IMR-90 (cell line): Measurements from ENCODE around the gene ARHGAP15. TPM values are rescaled to one million over a fixed set of nuclear protein-coding genes. Genes with fewer than 3 reads are reported as not detected.

Experiments used
- ATAC-seq: fragments of 200-7000 bp; cut with Tn5 transposase; 2 replicates; pipeline ENCODE4 v1.9.1; 2020; ENCODE audit warnings: low read depth, mild to moderate bottlenecking, moderate library complexity
- BruUV-seq: library from RNA; stranded (reverse); fragments of 400-500 nt; replicated peaks from 2 replicates; lab custom pipeline; 2021; lab: Mats Ljungman, UMichigan
- CTCF ChIA-PET: fragments of 300-600 bp; formaldehyde crosslinking; extraction: SDS; loops from one replicate; lab custom pipeline; 2021; ENCODE audit warnings: antibody characterized with exemption; lab: Yijun Ruan, JAX
- POLR2A ChIA-PET: fragments of 300-600 bp; sonication (Branson Sonifier 250); formaldehyde crosslinking; loops from one replicate; lab custom pipeline; 2022; ENCODE audit warnings: antibody characterized with exemption; ENCODE audit not compliant: unreplicated experiment; lab: Charles Lee
- DNase-seq: peaks from one replicate; pipeline ENCODE4 v3.0.0; 2013
- H2AFZ ChIP-seq: replicated peaks from 2 replicates; pipeline ENCODE3; 2013; ENCODE audit warnings: low read length, mild to moderate bottlenecking; ENCODE audit not compliant: poor library complexity
- H2AK5ac ChIP-seq: 2 replicates; pipeline ENCODE4 v1.6.1; 2013; ENCODE audit warnings: low read depth, low read length, inconsistent platforms
- H2AK9ac ChIP-seq: replicated peaks from 2 replicates; pipeline ENCODE3; 2013; ENCODE audit warnings: mild to moderate bottlenecking, low read depth, low read length, moderate library complexity; ENCODE audit not compliant: poor library complexity
- H2BK120ac ChIP-seq: 2 replicates; pipeline ENCODE4 v1.6.1; 2013; ENCODE audit warnings: low read depth, low read length, inconsistent platforms
- H2BK15ac ChIP-seq: 3 replicates; pipeline ENCODE4 v1.6.1; 2013; ENCODE audit warnings: low read depth, low read length, inconsistent platforms
- H2BK20ac ChIP-seq: 2 replicates; pipeline ENCODE4 v1.6.1; 2013; ENCODE audit warnings: low read depth, mild to moderate bottlenecking, inconsistent platforms, low read length, moderate library complexity
- H2BK5ac ChIP-seq: 2 replicates; pipeline ENCODE4 v1.6.1; 2013; ENCODE audit warnings: mild to moderate bottlenecking, low read depth, low read length, inconsistent platforms; ENCODE audit not compliant: poor library complexity, severe bottlenecking
- H3K14ac ChIP-seq: replicated peaks from 2 replicates; pipeline ENCODE4 v1.6.1; 2013; ENCODE audit warnings: low read depth, low read length, inconsistent platforms
- H3K18ac ChIP-seq: 2 replicates; pipeline ENCODE4 v1.6.1; 2013; ENCODE audit warnings: low read depth, low read length, control low read depth
- H3K23ac ChIP-seq: 2 replicates; pipeline ENCODE4 v1.6.1; 2013; ENCODE audit warnings: low read depth, low read length, inconsistent platforms
- H3K27ac ChIP-seq: 2 replicates; pipeline ENCODE4 v1.5.1; 2013; ENCODE audit warnings: mild to moderate bottlenecking, control low read depth, low read length; ENCODE audit not compliant: insufficient read depth
- H3K27me3 ChIP-seq: 2 replicates; pipeline ENCODE4 v1.6.1; 2013; ENCODE audit warnings: low read length; ENCODE audit not compliant: control insufficient read depth, insufficient read depth
- H3K36me3 ChIP-seq: 2 replicates; pipeline ENCODE4 v1.6.1; 2013; ENCODE audit warnings: low read length, mixed read lengths; ENCODE audit not compliant: control insufficient read depth, insufficient read depth
- H3K4ac ChIP-seq: 2 replicates; pipeline ENCODE4 v1.6.1; 2013; ENCODE audit warnings: low read depth, low read length, inconsistent platforms
- H3K4me1 ChIP-seq: 2 replicates; pipeline ENCODE4 v1.6.1; 2013; ENCODE audit warnings: low read length, mixed read lengths; ENCODE audit not compliant: control insufficient read depth, insufficient read depth
- H3K4me2 ChIP-seq: 2 replicates; pipeline ENCODE4 v1.6.1; 2013; ENCODE audit warnings: low read depth, mild to moderate bottlenecking, control low read depth, low read length, moderate library complexity
- H3K4me3 ChIP-seq: 2 replicates; pipeline ENCODE4 v1.5.1; 2013; ENCODE audit warnings: low read depth, mild to moderate bottlenecking, control low read depth, low read length, moderate library complexity; ENCODE audit not compliant: insufficient read depth
- H3K56ac ChIP-seq: 2 replicates; pipeline ENCODE4 v1.6.1; 2013; ENCODE audit warnings: low read length, inconsistent platforms; ENCODE audit not compliant: insufficient read depth; ENCODE audit errors: extremely low read depth
- H3K79me1 ChIP-seq, 2 experiments: 2 replicates each; pipeline ENCODE4 v1.6.1; 2013; ENCODE audit warnings: low read length in 2 of 2, inconsistent platforms in 1 of 2, low read depth in 1 of 2
- H3K9ac ChIP-seq: 2 replicates; pipeline ENCODE4 v1.6.1; 2013; ENCODE audit warnings: low read depth, low read length, control low read depth
- H3K9me1 ChIP-seq: 2 replicates; pipeline ENCODE4 v1.6.1; 2013; ENCODE audit warnings: low read length, inconsistent platforms; ENCODE audit not compliant: insufficient read depth
- H3K9me3 ChIP-seq: 2 replicates; pipeline ENCODE4 v1.6.1; 2013; ENCODE audit warnings: low read length; ENCODE audit not compliant: control insufficient read depth, insufficient read depth
- H4K20me1 ChIP-seq: 2 replicates; pipeline ENCODE4 v1.6.1; 2013; ENCODE audit warnings: low read length, inconsistent platforms; ENCODE audit not compliant: insufficient read depth
- H4K5ac ChIP-seq: 2 replicates; pipeline ENCODE4 v1.6.1; 2013; ENCODE audit warnings: mild to moderate bottlenecking, low read depth, low read length, control low read depth
- H4K8ac ChIP-seq, 2 experiments: 2 replicates each; pipeline ENCODE4 v1.6.1; 2013; ENCODE audit warnings: low read depth in 2 of 2, low read length in 2 of 2, control low read depth in 1 of 2, inconsistent platforms in 1 of 2
- H4K91ac ChIP-seq: 2 replicates; pipeline ENCODE4 v1.6.1; 2013; ENCODE audit warnings: low read depth, low read length, inconsistent platforms; ENCODE audit not compliant: insufficient read depth
- BHLHE40 ChIP-seq: fragments of 150-350 bp; IDR thresholded peaks from 2 replicates; pipeline ENCODE4 v1.6.1; 2016; ENCODE audit warnings: mild to moderate bottlenecking, low read depth, low read length
- MAFK ChIP-seq: IDR thresholded peaks from 2 replicates; pipeline ENCODE4 v1.6.1; 2012; ENCODE audit warnings: low read depth, low read length, improper control_type of control experiment
- NFE2L2 ChIP-seq: fragments of 150-350 bp; IDR thresholded peaks from 2 replicates; pipeline ENCODE4 v1.6.1; 2016; ENCODE audit warnings: low read depth, mild to moderate bottlenecking, low read length
- POLR2A ChIP-seq: IDR thresholded peaks from 2 replicates; pipeline ENCODE4 v1.6.1; 2012; ENCODE audit warnings: mild to moderate bottlenecking, low read depth, low read length
- RAD21 ChIP-seq: IDR thresholded peaks from 2 replicates; pipeline ENCODE4 v1.6.1; 2012; ENCODE audit warnings: low read length, improper control_type of control experiment
- SMC3 ChIP-seq: fragments of 150-350 bp; IDR thresholded peaks from 2 replicates; pipeline ENCODE4 v1.6.1; 2016; ENCODE audit warnings: low read depth, mild to moderate bottlenecking, antibody characterized with exemption, low read length, moderate library complexity
- USF2 ChIP-seq: fragments of 150-350 bp; IDR thresholded peaks from 2 replicates; pipeline ENCODE4 v1.6.1; 2017; ENCODE audit warnings: mild to moderate bottlenecking, antibody characterized with exemption, low read length, low read depth
- WGBS, 2 experiments: methylation state at CpG; one replicate each; pipeline versions ENCODE4 v1.1.5 to v1.1.7; 2013; ENCODE audit warnings: missing lambda C conversion rate in 2 of 2; ENCODE audit not compliant: insufficient read length in 1 of 2; ENCODE audit errors: extremely low coverage in 2 of 2; 5-methylcytosine and 5-hydroxymethylcytosine counted together
- dilution Hi-C: fragments of 300-500 bp; cut with HindIII; formaldehyde crosslinking; loops from one replicate; pipeline ENCODE4 v1.14.3; 2018; ENCODE audit warnings: low sequenced_read_pairs; ENCODE audit not compliant: unreplicated experiment
- in situ Hi-C: fragments of 300-500 bp; cut with MboI; formaldehyde crosslinking; loops from 3 replicates; pipeline ENCODE4 v1.14.3; 2019; ENCODE audit warnings: low sequenced_read_pairs, inconsistent platforms, mixed read lengths
- intact Hi-C: fragments of 100-400 bp; cut with micrococcal nuclease; formaldehyde crosslinking; loops from 2 replicates; pipeline ENCODE4 v1.10.0; 2022
- polyA plus RNA-seq, 3 experiments: library from polyadenylated mRNA; depleted of rRNA; stranded (reverse); fragments of >200 nt; gene quantifications; 2 replicates each; pipeline ENCODE4 v1.2.3, GENCODE V29; 2012; ENCODE audit warnings: low replicate concordance in 1 of 3
- total RNA-seq: library from RNA; depleted of rRNA; stranded (reverse); fragments of >200 nt; gene quantifications from 2 replicates; pipeline ENCODE4 v1.2.3, GENCODE V29; 2012

ARHGAP15 gene
- total and polyA plus RNA-seq, 2 of the 4 experiments (the other 2 are of a cell fraction), result not detected

- H3K4me3 ChIP-seq, result no peak overlapping the region
- no peak overlapping the region for H3K14ac ChIP-seq
- H2BK5ac ChIP-seq, result no peak overlapping the region
- no TSS peak for BruUV-seq
- no peaks in the 10 kb centered on the region for H3K36me3 ChIP-seq
- H4K91ac ChIP-seq, result no peak overlapping the region
- WGBS, 2 experiments, result no CpG with 5 or more reads among the region's 3 CpGs
- no peak overlapping the region for H2BK120ac ChIP-seq
- no peaks in the 10 kb centered on the region for H3K79me1 ChIP-seq
- H2BK20ac ChIP-seq, result no peak overlapping the region
- DNase-seq (no peak), ATAC-seq (no peak)
- no peaks in the 10 kb centered on the region for H3K4me1 ChIP-seq
- H4K20me1 ChIP-seq, result no peaks in the 10 kb centered on the region
- in situ Hi-C loops, result no loop called here
- H2AK9ac ChIP-seq, result no peak overlapping the region
- no peak overlapping the region for H3K9ac ChIP-seq
- ChIA-PET CTCF (interaction anchor here (0.8 kb wide), 1 partner anchor 11 kb away, joined by 3 read pairs; no protein-coding TSS in a partner anchor), POLR2A (interaction anchor here (0.6 kb wide), 1 partner anchor 70 kb away, joined by 12 read pairs; no protein-coding TSS in a partner anchor)
- no peak overlapping the region for H3K27ac ChIP-seq
- no peak overlapping the region for H2AK5ac ChIP-seq
- H3K9me1 ChIP-seq, result no peaks in the 10 kb centered on the region
- H3K56ac ChIP-seq, result no peak overlapping the region
- TF ChIP-seq BHLHE40 (no peak), RAD21 (no peak), MAFK (no peak), NFE2L2 (no peak), SMC3 (no peak), USF2 (no peak), POLR2A (no peak)
- no peak overlapping the region for H3K4me2 ChIP-seq
- no peak overlapping the region for H2BK15ac ChIP-seq
- H4K5ac ChIP-seq, result no peak overlapping the region
- dilution Hi-C loops, result no loop called here
- H3K18ac ChIP-seq, result no peak overlapping the region
- H3K4ac ChIP-seq, result no peak overlapping the region
- no peak overlapping the region for H3K23ac ChIP-seq
- intact Hi-C loops, result no loop called here
- H3K9me3 ChIP-seq, result peaks cover 3% of the 10 kb centered on the region; the same call in 1 of the 2 replicates
- no peaks in the 10 kb centered on the region for H3K27me3 ChIP-seq
- H2AFZ ChIP-seq, result no peak overlapping the region
- no peak overlapping the region for H4K8ac ChIP-seq
Measured at GRCh38 chr2:143230506-143231253, 101.5 kb downstream of the ARHGAP15 start.
